ENCODE results near the gene MSANTD2. TPM values are rescaled to one million over a fixed set of nuclear protein-coding genes. Genes with fewer than 3 reads are reported as not detected.

MSANTD2 gene
- total and polyA plus RNA-seq, 8 donors: 9.4 to 46.3 (median 39.9) TPM

DNA sequence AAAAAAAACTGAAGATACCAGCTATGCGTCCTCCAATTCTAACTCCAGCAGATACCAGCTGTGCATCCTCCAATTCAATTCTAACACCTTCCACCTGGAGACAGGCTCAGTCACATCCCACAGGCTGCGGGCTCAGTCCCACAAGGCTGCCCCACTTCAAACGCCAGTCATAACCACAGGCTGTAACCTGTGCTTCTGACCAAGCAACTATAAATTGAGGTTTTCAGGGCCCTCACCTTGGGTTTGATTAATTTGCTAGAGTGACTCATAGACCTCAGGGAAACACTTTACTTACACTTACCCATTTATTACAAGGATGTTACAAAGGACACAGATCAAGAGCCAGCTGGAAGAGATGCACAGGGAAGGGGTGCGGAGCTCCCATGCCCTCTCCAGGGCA, 32.4 kb upstream of the MSANTD2 start:
- ATAC-seq (no peak), DNase-seq (no peak)

DNA sequence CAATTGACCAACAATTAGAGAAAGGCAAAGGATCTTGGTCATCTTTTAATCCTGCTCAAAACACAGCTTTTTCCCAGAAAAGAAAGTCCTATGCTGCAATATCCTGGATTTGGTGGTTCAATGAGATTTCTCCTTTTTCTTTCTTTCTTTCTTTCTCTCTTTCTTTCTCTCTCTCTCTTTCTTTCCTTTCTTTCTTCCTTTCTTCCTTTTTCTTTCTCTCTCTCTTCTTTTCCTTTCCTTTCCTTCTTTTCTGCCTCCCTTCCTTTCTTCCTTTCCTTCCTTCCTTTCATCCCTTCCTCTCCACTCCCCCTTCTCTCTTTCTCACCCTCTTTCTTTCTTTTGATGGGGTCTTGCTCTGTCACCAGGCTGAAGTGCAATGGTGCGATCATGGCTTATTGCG, 31.7 kb upstream of the MSANTD2 start:
- intact Hi-C loops (cut with DNase I): no loop called here
- peaks cover 0 to 14% of the 10 kb centered on the region in 2 donors for H3K27me3 ChIP-seq

More for the DNA sequence above, 32.4 kb upstream of the MSANTD2 start:
- Histone ChIP-seq H3K4me3 (no peak overlapping the region), H3K36me3 (no peaks in the 10 kb centered on the region), H3K9me3 (no peaks in the 10 kb centered on the region), H3K4me1 (peaks cover 4 to 9% of the 10 kb centered on the region in 2 donors), H3K27ac (no peak overlapping the region), H3K27me3 (peaks cover 0 to 19% of the 10 kb centered on the region in 2 donors)
- TF ChIP-seq, protein P1, sequence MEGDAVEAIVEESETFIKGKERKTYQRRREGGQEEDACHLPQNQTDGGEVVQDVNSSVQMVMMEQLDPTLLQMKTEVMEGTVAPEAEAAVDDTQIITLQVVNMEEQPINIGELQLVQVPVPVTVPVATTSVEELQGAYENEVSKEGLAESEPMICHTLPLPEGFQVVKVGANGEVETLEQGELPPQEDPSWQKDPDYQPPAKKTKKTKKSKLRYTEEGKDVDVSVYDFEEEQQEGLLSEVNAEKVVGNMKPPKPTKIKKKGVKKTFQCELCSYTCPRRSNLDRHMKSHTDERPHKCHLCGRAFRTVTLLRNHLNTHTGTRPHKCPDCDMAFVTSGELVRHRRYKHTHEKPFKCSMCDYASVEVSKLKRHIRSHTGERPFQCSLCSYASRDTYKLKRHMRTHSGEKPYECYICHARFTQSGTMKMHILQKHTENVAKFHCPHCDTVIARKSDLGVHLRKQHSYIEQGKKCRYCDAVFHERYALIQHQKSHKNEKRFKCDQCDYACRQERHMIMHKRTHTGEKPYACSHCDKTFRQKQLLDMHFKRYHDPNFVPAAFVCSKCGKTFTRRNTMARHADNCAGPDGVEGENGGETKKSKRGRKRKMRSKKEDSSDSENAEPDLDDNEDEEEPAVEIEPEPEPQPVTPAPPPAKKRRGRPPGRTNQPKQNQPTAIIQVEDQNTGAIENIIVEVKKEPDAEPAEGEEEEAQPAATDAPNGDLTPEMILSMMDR (IDR thresholded peaks at IDR 0.05): no peak
- intact Hi-C loops (cut with DNase I): no loop called here

DNA sequence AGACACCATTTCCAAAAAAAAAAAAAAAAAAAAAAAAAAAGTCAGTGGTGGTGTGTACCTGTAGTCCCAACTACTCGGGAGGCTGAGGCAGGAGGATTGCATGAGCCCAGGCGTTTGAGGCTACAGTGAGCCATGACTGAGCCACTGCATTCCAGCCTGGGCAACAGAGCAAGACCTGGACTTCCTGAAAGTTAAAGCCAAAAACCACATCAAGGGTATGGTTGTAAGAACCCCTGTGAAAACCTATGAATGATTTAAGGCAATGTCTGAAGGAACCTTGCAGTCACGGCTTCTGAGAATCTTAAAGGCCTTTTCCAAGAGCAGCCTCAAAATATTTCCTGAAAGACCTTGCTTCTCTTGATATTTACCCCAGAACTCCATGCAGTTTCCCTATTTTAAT, 30.5 kb upstream of the MSANTD2 start:
- no peaks in the 10 kb centered on the region for H3K36me3 ChIP-seq
- intact Hi-C loops (cut with DNase I): no loop called here
- H3K4me1 ChIP-seq: no peaks in the 10 kb centered on the region
- ATAC-seq: no peak
- no peak for DNase-seq
- no peak overlapping the region for H3K27ac ChIP-seq
- TF ChIP-seq, protein P1 (IDR thresholded peaks at IDR 0.05): no peak
- H3K27me3 ChIP-seq: peaks cover 0 to 7% of the 10 kb centered on the region in 2 donors
- no peaks in the 10 kb centered on the region for H3K9me3 ChIP-seq
- no peak overlapping the region for H3K4me3 ChIP-seq

More for the DNA sequence above, 31.7 kb upstream of the MSANTD2 start:
- Histone ChIP-seq H3K9me3 (no peaks in the 10 kb centered on the region), H3K36me3 (no peaks in the 10 kb centered on the region), H3K27ac (no peak overlapping the region), H3K4me1 (peaks cover 0 to 5% of the 10 kb centered on the region in 2 donors), H3K4me3 (no peak overlapping the region)
- TF ChIP-seq, protein P1 (IDR thresholded peaks at IDR 0.05): no peak
- ATAC-seq (no peak), DNase-seq (no peak)

DNA sequence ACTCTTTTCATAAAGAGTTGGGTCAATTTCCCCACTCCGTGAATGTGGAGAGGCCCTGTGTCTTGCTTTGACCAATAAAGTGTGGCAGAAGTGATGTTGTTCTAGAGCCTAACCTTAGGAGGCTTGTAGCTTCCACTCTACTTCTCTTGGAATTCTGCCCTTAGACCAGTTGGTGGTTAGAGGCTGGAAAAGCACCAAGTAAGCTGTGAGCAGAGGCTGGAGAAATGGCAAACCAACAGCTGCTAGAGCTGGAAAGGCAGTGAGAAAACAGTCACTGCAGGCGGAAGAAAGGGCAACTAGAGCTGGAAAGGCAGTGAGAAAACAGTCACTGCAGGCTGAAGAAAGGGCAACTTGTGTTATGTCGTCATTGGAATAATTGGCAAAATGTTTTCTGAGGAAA, 29.8 kb upstream of the MSANTD2 start:
- no peak overlapping the region for H3K27ac ChIP-seq
- no peaks in the 10 kb centered on the region for H3K4me1 ChIP-seq
- no peaks in the 10 kb centered on the region for H3K9me3 ChIP-seq
- H3K36me3 ChIP-seq: no peaks in the 10 kb centered on the region
- intact Hi-C loops (cut with DNase I): no loop called here
- DNase-seq (no peak), ATAC-seq (no peak)
- H3K4me3 ChIP-seq: no peak overlapping the region
- H3K27me3 ChIP-seq: no peaks in the 10 kb centered on the region
- TF ChIP-seq, protein P1 (IDR thresholded peaks at IDR 0.05): no peak

DNA sequence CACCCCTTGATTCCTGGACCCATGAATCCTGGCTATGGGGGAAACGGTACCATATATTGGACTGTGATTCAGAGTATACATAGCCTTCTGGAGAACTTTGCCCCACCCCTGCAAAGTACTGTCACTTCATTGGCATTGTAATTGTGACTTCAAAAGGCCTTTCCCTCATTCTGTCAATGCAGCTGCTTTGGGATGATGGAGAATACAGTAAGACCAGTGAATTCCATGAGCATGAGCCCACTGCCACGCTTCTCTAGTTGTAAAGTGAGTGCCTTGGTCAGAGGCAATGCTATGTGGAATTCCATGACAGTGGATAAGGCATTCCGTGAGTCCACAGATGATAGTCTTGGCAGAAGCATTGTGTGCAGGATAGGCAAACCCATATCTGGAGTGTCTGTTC, 25.7 kb upstream of the MSANTD2 start:
- no peak overlapping the region for H3K4me3 ChIP-seq
- no peak overlapping the region for H3K27ac ChIP-seq
- no peak for DNase-seq
- no peaks in the 10 kb centered on the region for H3K4me1 ChIP-seq
- intact Hi-C loops (cut with DNase I): no loop called here
- H3K27me3 ChIP-seq: no peaks in the 10 kb centered on the region
- no peaks in the 10 kb centered on the region for H3K9me3 ChIP-seq
- no peaks in the 10 kb centered on the region for H3K36me3 ChIP-seq
- TF ChIP-seq, protein P1 (IDR thresholded peaks at IDR 0.05): no peak
- no peak for ATAC-seq

Data from left lung (tissue), 10 donors.